ENCODE results near the gene COLEC11. TPM values are rescaled to one million over a fixed set of nuclear protein-coding genes. Genes with fewer than 3 reads are reported as not detected.

COLEC11 gene
- total and polyA plus RNA-seq, 2 donors from 2014 or later: 7.6 to 34.6 TPM

- no peak overlapping the region for H3K4me3 ChIP-seq (ENCODE audit: low read length in 3 of 3)
- TF ChIP-seq CTCF (IDR thresholded peaks at IDR 0.05; ENCODE audit: borderline replicate concordance, extremely low read depth, insufficient read depth): no peak
- no peak overlapping the region for H3K9ac ChIP-seq (ENCODE audit: low read length in 3 of 3)
- H3K4me1 ChIP-seq (ENCODE audit: control insufficient read depth in 2 of 3, insufficient read depth in 2 of 3, low read depth in 1 of 3, low read length in 3 of 3): peaks cover 0 to 18% (median 0%) of the 10 kb centered on the region in 3 donors
- intact Hi-C loops (cut with DNase I): no loop called here
- peaks cover 0 to 5% (median 0%) of the 10 kb centered on the region in 3 donors for H3K36me3 ChIP-seq (ENCODE audit: control insufficient read depth in 2 of 3, insufficient read depth in 3 of 3, low read length in 3 of 3)
- H3K27ac ChIP-seq (ENCODE audit: low read depth in 2 of 2, low read length in 2 of 2): no peak overlapping the region
- no peaks in the 10 kb centered on the region for H3K27me3 ChIP-seq (ENCODE audit: control insufficient read depth, insufficient read depth, low read length)
- FAIRE-seq: no peak
- H3K9me3 ChIP-seq (ENCODE audit: control insufficient read depth in 2 of 3, insufficient read depth in 1 of 3, low read length in 3 of 3): no peaks in the 10 kb centered on the region
- DNase-seq: peak in 1 of 5 donors; percentile 15
Observed at GRCh38 chr2:3630631-3631030, 35.7 kb downstream of the COLEC11 start.

GRCh38 chr2:3631161-3631850 is 36.4 kb downstream of the COLEC11 start:
- peak in 2 of 5 donors; percentile 13 to 59 for DNase-seq
- H3K9ac ChIP-seq (ENCODE audit: low read length in 3 of 3): no peak overlapping the region
- TF ChIP-seq CTCF (IDR thresholded peaks at IDR 0.05; ENCODE audit: borderline replicate concordance, extremely low read depth, insufficient read depth): no peak
- no peaks in the 10 kb centered on the region for H3K9me3 ChIP-seq (ENCODE audit: control insufficient read depth in 2 of 3, insufficient read depth in 1 of 3, low read length in 3 of 3)
- H3K4me1 ChIP-seq (ENCODE audit: control insufficient read depth in 2 of 3, insufficient read depth in 2 of 3, low read depth in 1 of 3, low read length in 3 of 3): peaks cover 0 to 16% (median 0%) of the 10 kb centered on the region in 3 donors
- no peak overlapping the region for H3K27ac ChIP-seq (ENCODE audit: low read depth in 2 of 2, low read length in 2 of 2)
- H3K27me3 ChIP-seq (ENCODE audit: control insufficient read depth, insufficient read depth, low read length): no peaks in the 10 kb centered on the region
- no peak for FAIRE-seq
- intact Hi-C loops (cut with DNase I): no loop called here
- no peak overlapping the region for H3K4me3 ChIP-seq (ENCODE audit: low read length in 3 of 3)
- peaks cover 0 to 5% (median 0%) of the 10 kb centered on the region in 3 donors for H3K36me3 ChIP-seq (ENCODE audit: control insufficient read depth in 2 of 3, insufficient read depth in 3 of 3, low read length in 3 of 3)

- no peak for FAIRE-seq
- Histone ChIP-seq H3K9me3 (ENCODE audit: control insufficient read depth in 2 of 3, insufficient read depth in 1 of 3, low read length in 3 of 3) (no peaks in the 10 kb centered on the region), H3K27me3 (ENCODE audit: control insufficient read depth, insufficient read depth, low read length) (no peaks in the 10 kb centered on the region), H3K27ac (ENCODE audit: low read depth in 2 of 2, low read length in 2 of 2) (no peak overlapping the region), H3K9ac (ENCODE audit: low read length in 3 of 3) (no peak overlapping the region), H3K4me3 (ENCODE audit: low read length in 3 of 3) (no peak overlapping the region), H3K4me1 (ENCODE audit: control insufficient read depth in 2 of 3, insufficient read depth in 2 of 3, low read depth in 1 of 3, low read length in 3 of 3) (peaks cover 0 to 13% (median 0%) of the 10 kb centered on the region in 3 donors), H3K36me3 (ENCODE audit: control insufficient read depth in 2 of 3, insufficient read depth in 3 of 3, low read length in 3 of 3) (peaks cover 0 to 5% (median 0%) of the 10 kb centered on the region in 3 donors)
- DNase-seq: peak in 2 of 5 donors; percentile 28 to 44
- TF ChIP-seq CTCF (IDR thresholded peaks at IDR 0.05; ENCODE audit: borderline replicate concordance, extremely low read depth, insufficient read depth): no peak
- intact Hi-C loops (cut with DNase I): no loop called here
Observed at GRCh38 chr2:3631851-3632659, 37.1 kb downstream of the COLEC11 start.

Measured in kidney (tissue), 14 donors.